ENCODE results near the gene MBD5.
A peak's percentile ranks its signal among the peaks of the same experiment; 100 is the strongest.

MBD5 gene

GRCh38 chr2:148273158-148273691, 252.3 kb downstream of the MBD5 start:
- Histone ChIP-seq H3K27me3 (ENCODE audit: insufficient read depth, low read length) (no peaks in the 10 kb centered on the region), H3K9ac (ENCODE audit: low read depth, low read length) (no peak overlapping the region), H3K4me1 (ENCODE audit: insufficient read depth, low read length) (no peaks in the 10 kb centered on the region), H3K9me3 (ENCODE audit: insufficient read depth, low read depth, low read length) (no peaks in the 10 kb centered on the region), H3K27ac (ENCODE audit: low read length) (no peak overlapping the region), H3K4me3 (ENCODE audit: low read length) (no peak overlapping the region), H3K36me3 (ENCODE audit: insufficient read depth, low read depth, low read length) (no peaks in the 10 kb centered on the region)

GRCh38 chr2:148279216-148279615, 258.3 kb downstream of the MBD5 start:
- H3K36me3 ChIP-seq (ENCODE audit: insufficient read depth, low read depth, low read length): no peaks in the 10 kb centered on the region
- H3K9ac ChIP-seq (ENCODE audit: low read depth, low read length): no peak overlapping the region
- no peak overlapping the region for H3K27ac ChIP-seq (ENCODE audit: low read length)
- peaks cover 12% of the 10 kb centered on the region; the same call in 1 of the 2 replicates for H3K4me1 ChIP-seq (ENCODE audit: insufficient read depth, low read length)
- H3K4me3 ChIP-seq (ENCODE audit: low read length): no peak overlapping the region
- no peaks in the 10 kb centered on the region for H3K27me3 ChIP-seq (ENCODE audit: insufficient read depth, low read length)
- H3K9me3 ChIP-seq (ENCODE audit: insufficient read depth, low read depth, low read length): no peaks in the 10 kb centered on the region

DNA sequence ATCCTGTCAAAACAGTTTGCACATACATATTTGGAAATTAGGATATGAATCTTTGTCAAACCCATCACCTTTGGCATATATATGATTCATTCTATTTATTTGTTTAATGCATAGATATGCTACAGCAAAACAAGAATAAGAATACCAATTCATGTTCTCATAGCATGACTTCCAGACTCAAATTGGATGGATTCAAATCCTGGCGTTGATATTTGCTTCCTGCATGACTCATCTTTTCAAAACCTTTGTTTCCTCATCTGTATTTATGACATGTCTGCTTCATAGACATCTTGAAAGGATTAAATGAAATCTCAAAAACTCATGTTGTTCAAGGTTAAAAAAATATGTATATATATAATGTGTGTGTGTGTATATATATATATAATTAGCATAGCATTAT, 261.3 kb downstream of the MBD5 start:
- H3K4me1 ChIP-seq (ENCODE audit: insufficient read depth, low read length): peaks cover 12% of the 10 kb centered on the region; the same call in 1 of the 2 replicates
- H3K9me3 ChIP-seq (ENCODE audit: insufficient read depth, low read depth, low read length): no peaks in the 10 kb centered on the region
- H3K36me3 ChIP-seq (ENCODE audit: insufficient read depth, low read depth, low read length): no peaks in the 10 kb centered on the region
- H3K4me3 ChIP-seq (ENCODE audit: low read length): no peak overlapping the region
- no peak overlapping the region for H3K27ac ChIP-seq (ENCODE audit: low read length)
- no peak overlapping the region for H3K9ac ChIP-seq (ENCODE audit: low read depth, low read length)
- H3K27me3 ChIP-seq (ENCODE audit: insufficient read depth, low read length): no peaks in the 10 kb centered on the region

DNA sequence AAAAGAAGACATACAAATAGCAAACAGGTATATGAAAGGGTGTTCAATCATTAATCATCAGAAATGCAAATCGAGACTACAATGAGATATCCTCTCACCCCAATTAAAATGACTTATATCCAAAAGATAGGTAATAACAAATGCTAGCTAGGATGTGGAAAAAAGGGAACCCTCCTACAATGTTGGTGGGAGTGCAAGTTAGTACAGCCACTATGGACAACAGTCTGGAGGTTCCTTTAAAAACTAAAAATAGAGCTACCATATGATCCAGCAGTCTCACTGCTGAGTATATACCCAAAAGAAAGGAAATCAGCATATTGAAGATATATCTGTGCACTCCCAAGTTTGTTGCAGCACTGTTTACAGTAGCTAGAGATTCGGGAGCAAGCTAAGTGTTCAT, 271.5 kb downstream of the MBD5 start:
- Histone ChIP-seq H3K4me3 (ENCODE audit: low read length) (no peak overlapping the region), H3K27ac (ENCODE audit: low read length) (no peak overlapping the region), H3K9me3 (ENCODE audit: insufficient read depth, low read depth, low read length) (no peaks in the 10 kb centered on the region), H3K9ac (ENCODE audit: low read depth, low read length) (no peak overlapping the region), H3K27me3 (ENCODE audit: insufficient read depth, low read length) (no peaks in the 10 kb centered on the region), H3K4me1 (ENCODE audit: insufficient read depth, low read length) (no peaks in the 10 kb centered on the region), H3K36me3 (ENCODE audit: insufficient read depth, low read depth, low read length) (no peaks in the 10 kb centered on the region)

GRCh38 chr2:148298196-148298595, 277.3 kb downstream of the MBD5 start:
- H3K27me3 ChIP-seq (ENCODE audit: insufficient read depth, low read length): no peaks in the 10 kb centered on the region
- H3K9me3 ChIP-seq (ENCODE audit: insufficient read depth, low read depth, low read length): no peaks in the 10 kb centered on the region
- no peaks in the 10 kb centered on the region for H3K36me3 ChIP-seq (ENCODE audit: insufficient read depth, low read depth, low read length)
- no peak overlapping the region for H3K9ac ChIP-seq (ENCODE audit: low read depth, low read length)
- no peak overlapping the region for H3K4me3 ChIP-seq (ENCODE audit: low read length)
- H3K27ac ChIP-seq (ENCODE audit: low read length): no peak overlapping the region
- peaks cover 18% of the 10 kb centered on the region for H3K4me1 ChIP-seq (ENCODE audit: insufficient read depth, low read length)

GRCh38 chr2:148299616-148300015, 278.7 kb downstream of the MBD5 start:
- Histone ChIP-seq H3K4me3 (ENCODE audit: low read length) (no peak overlapping the region), H3K9me3 (ENCODE audit: insufficient read depth, low read depth, low read length) (no peaks in the 10 kb centered on the region), H3K4me1 (ENCODE audit: insufficient read depth, low read length) (peaks cover 31% of the 10 kb centered on the region), H3K27ac (ENCODE audit: low read length) (no peak overlapping the region), H3K9ac (ENCODE audit: low read depth, low read length) (no peak overlapping the region), H3K36me3 (ENCODE audit: insufficient read depth, low read depth, low read length) (no peaks in the 10 kb centered on the region), H3K27me3 (ENCODE audit: insufficient read depth, low read length) (no peaks in the 10 kb centered on the region)

DNA sequence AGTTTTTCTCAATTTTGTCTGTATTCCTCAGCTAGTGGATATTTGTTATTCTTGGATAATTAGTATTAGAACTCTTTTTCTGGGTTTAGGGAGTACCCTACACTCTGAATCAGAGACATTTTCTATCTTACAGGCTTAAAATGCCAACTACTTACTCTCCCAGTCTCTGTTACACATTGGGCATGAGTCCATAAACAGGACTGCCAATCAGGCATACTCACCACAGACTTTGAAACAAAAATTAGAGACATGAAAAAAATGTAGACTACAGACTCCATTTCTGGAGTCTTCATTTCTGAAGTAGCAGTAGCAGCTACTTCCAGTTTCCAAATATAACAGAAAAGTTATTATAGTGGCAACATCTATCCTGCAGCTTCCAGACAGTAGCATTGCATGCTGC, 279.7 kb downstream of the MBD5 start:
- Histone ChIP-seq H3K9me3 (ENCODE audit: insufficient read depth, low read depth, low read length) (no peaks in the 10 kb centered on the region), H3K27ac (ENCODE audit: low read length) (no peak overlapping the region), H3K9ac (ENCODE audit: low read depth, low read length) (no peak overlapping the region), H3K4me3 (ENCODE audit: low read length) (no peak overlapping the region), H3K27me3 (ENCODE audit: insufficient read depth, low read length) (no peaks in the 10 kb centered on the region), H3K4me1 (ENCODE audit: insufficient read depth, low read length) (peaks cover 34% of the 10 kb centered on the region), H3K36me3 (ENCODE audit: insufficient read depth, low read depth, low read length) (no peaks in the 10 kb centered on the region)

DNA sequence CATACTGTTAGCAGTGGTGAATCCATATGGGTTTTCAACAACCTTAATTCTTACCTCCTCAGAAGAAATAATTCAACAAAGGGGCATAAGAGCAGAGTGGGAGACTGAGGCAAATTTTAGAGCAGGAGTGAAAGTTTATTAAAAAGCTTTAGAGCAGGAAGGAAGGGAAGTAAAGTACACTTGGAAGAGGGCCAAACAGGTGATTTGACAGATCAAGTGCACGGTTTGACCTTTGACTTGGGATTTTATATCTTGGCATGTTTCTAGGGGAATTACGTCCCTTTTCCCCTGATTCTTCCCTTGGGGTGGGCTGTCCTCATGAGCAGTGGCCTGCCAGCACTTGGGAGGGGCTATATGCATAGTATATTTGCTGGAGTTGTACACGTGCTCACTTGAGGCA, 280.5 kb downstream of the MBD5 start:
- no peak overlapping the region for H3K27ac ChIP-seq (ENCODE audit: low read length)
- no peaks in the 10 kb centered on the region for H3K9me3 ChIP-seq (ENCODE audit: insufficient read depth, low read depth, low read length)
- H3K27me3 ChIP-seq (ENCODE audit: insufficient read depth, low read length): no peaks in the 10 kb centered on the region
- H3K4me1 ChIP-seq (ENCODE audit: insufficient read depth, low read length): peaks cover 37% of the 10 kb centered on the region
- H3K9ac ChIP-seq (ENCODE audit: low read depth, low read length): no peak overlapping the region
- no peaks in the 10 kb centered on the region for H3K36me3 ChIP-seq (ENCODE audit: insufficient read depth, low read depth, low read length)
- no peak overlapping the region for H3K4me3 ChIP-seq (ENCODE audit: low read length)

DNA sequence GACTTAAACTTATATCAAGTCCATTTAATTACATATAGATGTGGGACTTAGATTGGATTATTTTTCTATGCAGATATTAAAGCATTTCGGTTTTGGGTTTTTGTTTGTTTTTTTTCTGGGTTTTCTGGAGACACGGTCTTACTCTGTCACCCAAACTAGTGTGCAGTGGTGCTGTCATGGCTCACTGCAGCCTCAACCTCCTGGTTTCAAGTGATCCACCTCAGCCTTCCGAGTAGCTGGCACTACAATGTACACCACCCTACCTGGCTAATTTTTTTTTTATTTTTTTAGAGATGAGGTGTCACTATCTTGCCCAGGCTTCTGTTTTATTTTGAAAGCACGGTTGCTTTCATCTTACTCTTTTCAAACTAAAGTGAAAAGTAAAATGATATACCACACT, 281.6 kb downstream of the MBD5 start:
- H3K9me3 ChIP-seq (ENCODE audit: insufficient read depth, low read depth, low read length): no peaks in the 10 kb centered on the region
- H3K4me3 ChIP-seq (ENCODE audit: low read length): no peak overlapping the region
- no peak overlapping the region for H3K9ac ChIP-seq (ENCODE audit: low read depth, low read length)
- no peaks in the 10 kb centered on the region for H3K27me3 ChIP-seq (ENCODE audit: insufficient read depth, low read length)
- no peak overlapping the region for H3K27ac ChIP-seq (ENCODE audit: low read length)
- no peaks in the 10 kb centered on the region for H3K36me3 ChIP-seq (ENCODE audit: insufficient read depth, low read depth, low read length)
- H3K4me1 ChIP-seq (ENCODE audit: insufficient read depth, low read length): peaks cover 41% of the 10 kb centered on the region

GRCh38 chr2:148303161-148303560, 282.3 kb downstream of the MBD5 start:
- Histone ChIP-seq H3K4me1 (ENCODE audit: insufficient read depth, low read length) (peaks cover 38% of the 10 kb centered on the region; the same call in 1 of the 2 replicates), H3K9me3 (ENCODE audit: insufficient read depth, low read depth, low read length) (no peaks in the 10 kb centered on the region), H3K36me3 (ENCODE audit: insufficient read depth, low read depth, low read length) (no peaks in the 10 kb centered on the region), H3K27me3 (ENCODE audit: insufficient read depth, low read length) (no peaks in the 10 kb centered on the region), H3K4me3 (ENCODE audit: low read length) (peak overlapping the region; percentile 42; the same call in 1 of the 2 replicates), H3K27ac (ENCODE audit: low read length) (no peak overlapping the region), H3K9ac (ENCODE audit: low read depth, low read length) (no peak overlapping the region)

DNA sequence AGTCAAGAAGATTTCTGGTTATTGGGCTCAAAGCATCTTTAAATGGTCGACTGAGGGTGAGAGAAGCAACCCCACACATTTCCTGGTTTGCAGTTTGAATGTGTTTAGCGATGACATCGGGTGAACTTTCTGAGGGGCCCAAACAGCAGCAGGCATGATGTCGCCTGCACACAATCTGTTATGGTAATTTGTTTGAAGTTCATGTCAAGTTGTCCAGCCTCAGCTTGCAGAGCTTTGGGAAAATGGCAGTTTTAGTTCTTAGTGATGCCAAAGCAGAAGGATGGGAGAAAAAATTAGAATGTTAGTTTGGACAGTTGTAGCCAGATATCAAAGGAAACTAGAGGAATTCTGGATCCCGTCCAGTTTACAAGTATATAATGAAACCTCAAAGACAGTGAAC, 284.6 kb downstream of the MBD5 start:
- H3K9me3 ChIP-seq (ENCODE audit: insufficient read depth, low read depth, low read length): no peaks in the 10 kb centered on the region
- no peak overlapping the region for H3K4me3 ChIP-seq (ENCODE audit: low read length)
- peaks cover 38% of the 10 kb centered on the region; the same call in 1 of the 2 replicates for H3K4me1 ChIP-seq (ENCODE audit: insufficient read depth, low read length)
- no peak overlapping the region for H3K9ac ChIP-seq (ENCODE audit: low read depth, low read length)
- H3K36me3 ChIP-seq (ENCODE audit: insufficient read depth, low read depth, low read length): no peaks in the 10 kb centered on the region
- no peak overlapping the region for H3K27ac ChIP-seq (ENCODE audit: low read length)
- H3K27me3 ChIP-seq (ENCODE audit: insufficient read depth, low read length): no peaks in the 10 kb centered on the region

- peaks cover 38% of the 10 kb centered on the region; the same call in 1 of the 2 replicates for H3K4me1 ChIP-seq (ENCODE audit: insufficient read depth, low read length)
- H3K36me3 ChIP-seq (ENCODE audit: insufficient read depth, low read depth, low read length): no peaks in the 10 kb centered on the region
- no peak overlapping the region for H3K27ac ChIP-seq (ENCODE audit: low read length)
- no peak overlapping the region for H3K4me3 ChIP-seq (ENCODE audit: low read length)
- no peak overlapping the region for H3K9ac ChIP-seq (ENCODE audit: low read depth, low read length)
- H3K9me3 ChIP-seq (ENCODE audit: insufficient read depth, low read depth, low read length): no peaks in the 10 kb centered on the region
- H3K27me3 ChIP-seq (ENCODE audit: insufficient read depth, low read length): no peaks in the 10 kb centered on the region
Measured at GRCh38 chr2:148306027-148306426, 285.1 kb downstream of the MBD5 start.

Data from iPS-20b (cell line).